PC-3 (cell line): ENCODE data around the gene VWA8. TPM values are rescaled to one million over a fixed set of nuclear protein-coding genes. Genes with fewer than 3 reads are reported as not detected.
"Not testable (repeated sequence)": the region's sequence is repeated elsewhere in the genome, so short reads cannot be mapped to it uniquely, and the experiment has no call there.

Source experiments
- ATAC-seq: fragments of 200-7000 bp; cut with Tn5 transposase; 2 replicates; pipeline ENCODE4 v1.9.1; 2020; ENCODE audit warnings: mild to moderate bottlenecking, moderate library complexity
- BruUV-seq: library from RNA; stranded (reverse); fragments of 400-500 nt; replicated peaks from 2 replicates; lab custom pipeline; 2021; lab: Mats Ljungman, UMichigan
- CTCF ChIA-PET: fragments of 300-600 bp; sonication (Branson Sonifier 250); formaldehyde crosslinking; loops from one replicate; lab custom pipeline; 2022; ENCODE audit warnings: antibody characterized with exemption; lab: Charles Lee
- POLR2A ChIA-PET: fragments of 300-600 bp; sonication (Branson Sonifier 250); formaldehyde crosslinking; loops from one replicate; lab custom pipeline; 2022; ENCODE audit warnings: antibody characterized with exemption; ENCODE audit not compliant: unreplicated experiment; lab: Charles Lee
- DNase-seq: peaks from one replicate; pipeline ENCODE4 v3.0.0-alpha.2; 2015
- H2AFZ ChIP-seq: fragments of 300-600 bp; sonication (generic); 2 replicates; pipeline ENCODE4 v1.6.0; 2016; ENCODE audit warnings: antibody characterized with exemption, low read length
- H3F3A ChIP-seq: fragments of 300-600 bp; sonication (generic); one replicate; pipeline ENCODE4 v1.6.0; 2017; ENCODE audit warnings: antibody characterized with exemption, low read length, control low read depth, mild to moderate bottlenecking; ENCODE audit not compliant: unreplicated experiment
- H3K27ac ChIP-seq: fragments of 300-600 bp; sonication (generic); 2 replicates; pipeline ENCODE4 v1.5.1; 2016; ENCODE audit warnings: mild to moderate bottlenecking, low read length
- H3K27me3 ChIP-seq: fragments of 300-600 bp; sonication (generic); 2 replicates; pipeline ENCODE4 v1.6.1; 2016; ENCODE audit warnings: low read length, mixed read lengths
- H3K36me3 ChIP-seq: fragments of 300-600 bp; sonication (generic); 2 replicates; pipeline ENCODE4 v1.6.1; 2016; ENCODE audit warnings: low read depth, mixed run types, low read length, mixed read lengths
- H3K4me1 ChIP-seq: fragments of 300-600 bp; sonication (generic); 2 replicates; pipeline ENCODE4 v1.5.1; 2016; ENCODE audit warnings: low read length; ENCODE audit not compliant: insufficient read depth
- H3K4me2 ChIP-seq: fragments of 300-600 bp; sonication (generic); 2 replicates; pipeline ENCODE4 v1.6.0; 2016; ENCODE audit warnings: low read length
- H3K4me3 ChIP-seq: fragments of 300-600 bp; sonication (generic); 2 replicates; pipeline ENCODE4 v1.5.1; 2016; ENCODE audit warnings: mild to moderate bottlenecking, low read length, mixed read lengths
- H3K79me2 ChIP-seq: fragments of 300-600 bp; sonication (generic); 2 replicates; pipeline ENCODE4 v1.6.1; 2017; ENCODE audit warnings: low read length, mixed read lengths
- H3K9ac ChIP-seq: fragments of 300-600 bp; sonication (generic); 2 replicates; pipeline ENCODE4 v1.6.0; 2016; ENCODE audit warnings: mild to moderate bottlenecking, low read length
- H3K9me2 ChIP-seq: fragments of 300-600 bp; sonication (generic); replicated peaks from 2 replicates; pipeline ENCODE4 v1.6.1; 2016; ENCODE audit warnings: mixed run types, low read length, mixed read lengths
- H3K9me3 ChIP-seq: fragments of 300-600 bp; sonication (generic); 2 replicates; pipeline ENCODE4 v1.6.1; 2016; ENCODE audit warnings: low read length, mixed read lengths
- H4K20me1 ChIP-seq: fragments of 300-600 bp; sonication (generic); 2 replicates; pipeline ENCODE4 v1.6.1; 2016; ENCODE audit warnings: low read length, mixed read lengths
- CTCF ChIP-seq: fragments of 300-600 bp; sonication (generic); conservative IDR thresholded peaks from 2 replicates; pipeline ENCODE4 v1.5.1; 2017; ENCODE audit warnings: antibody characterized with exemption, low read depth, mild to moderate bottlenecking, low read length
- EZH2 ChIP-seq: fragments of 300-600 bp; sonication (generic); IDR thresholded peaks from one replicate; pipeline ENCODE4 v1.6.1; 2017; ENCODE audit warnings: antibody characterized with exemption, mild to moderate bottlenecking, low read length; ENCODE audit not compliant: unreplicated experiment
- EZH2phosphoT487 ChIP-seq: fragments of 300-600 bp; sonication (generic); IDR thresholded peaks from 2 replicates; pipeline ENCODE4 v1.6.1; 2018; ENCODE audit warnings: mild to moderate bottlenecking, antibody characterized with exemption, low read length, borderline replicate concordance
- intact Hi-C: fragments of 100-400 bp; cut with micrococcal nuclease; formaldehyde crosslinking; loops from 2 replicates; pipeline ENCODE4 v1.9.0; 2023
- total RNA-seq: library from RNA; depleted of rRNA; stranded (reverse); fragments of >200 nt; gene quantifications from 2 replicates; pipeline ENCODE4 v1.2.3, GENCODE V29; 2014

Gene VWA8
- total RNA-seq, 1 experiment from 2014 or later, result 10.0 TPM

- H3K27me3 ChIP-seq, result no peaks in the 10 kb centered on the region
- TF ChIP-seq CTCF, result no peak
- no peak for TF ChIP-seq EZH2phosphoT487
- TF ChIP-seq EZH2, result no peak
- ChIA-PET POLR2A (no interaction called here), CTCF (no interaction called here)
- H3F3A ChIP-seq, result no peaks in the 10 kb centered on the region
- H3K9me2 ChIP-seq, result no peaks in the 10 kb centered on the region
- ATAC-seq (no peak), DNase-seq (no peak)
- no TSS peak for BruUV-seq
- no peaks in the 10 kb centered on the region for H3K79me2 ChIP-seq
- H3K9me3 ChIP-seq, result no peaks in the 10 kb centered on the region
- H2AFZ ChIP-seq, result no peak overlapping the region
- no peak overlapping the region for H3K9ac ChIP-seq
- no peaks in the 10 kb centered on the region for H4K20me1 ChIP-seq
- H3K36me3 ChIP-seq, result peaks cover 15% of the 10 kb centered on the region; the same call in 1 of the 2 replicates
- H3K4me2 ChIP-seq, result no peak overlapping the region
- no peak overlapping the region for H3K4me3 ChIP-seq
- H3K27ac ChIP-seq, result no peak overlapping the region
- H3K4me1 ChIP-seq, result no peaks in the 10 kb centered on the region
- intact Hi-C loops, result no loop called here
Measured at GRCh38 chr13:41883147-41883546, 77.8 kb downstream of the VWA8 start.

GRCh38 chr13:41881890-41882289 is 79.0 kb downstream of the VWA8 start:
- intact Hi-C loops, H3K9me2 ChIP-seq: not testable (repeated sequence)

GRCh38 chr13:41880966-41881365 is 79.9 kb downstream of the VWA8 start:
- no peak for DNase-seq
- no peak overlapping the region for H3K4me2 ChIP-seq
- no peak for ATAC-seq
- H3K9ac ChIP-seq, result no peak overlapping the region
- no peaks in the 10 kb centered on the region for H4K20me1 ChIP-seq
- TF ChIP-seq EZH2phosphoT487, result no peak
- TF ChIP-seq EZH2, result no peak
- no peak for TF ChIP-seq CTCF
- H3F3A ChIP-seq, result no peaks in the 10 kb centered on the region
- no peak overlapping the region for H2AFZ ChIP-seq
- H3K27ac ChIP-seq, result no peak overlapping the region
- ChIA-PET POLR2A (no interaction called here), CTCF (no interaction called here)
- no TSS peak for BruUV-seq
- H3K36me3 ChIP-seq, result peaks cover 15% of the 10 kb centered on the region; the same call in 1 of the 2 replicates
- no peaks in the 10 kb centered on the region for H3K79me2 ChIP-seq
- no peaks in the 10 kb centered on the region for H3K9me2 ChIP-seq
- H3K4me3 ChIP-seq, result no peak overlapping the region
- no peaks in the 10 kb centered on the region for H3K4me1 ChIP-seq
- no peaks in the 10 kb centered on the region for H3K9me3 ChIP-seq
- H3K27me3 ChIP-seq, result no peaks in the 10 kb centered on the region
- intact Hi-C loops, result no loop called here

More at GRCh38 chr13:41881890-41882289, 79.0 kb downstream of the VWA8 start:
- H2AFZ ChIP-seq, H3K27ac ChIP-seq, ATAC-seq, H3K9me3 ChIP-seq, H3K9ac ChIP-seq, H3K4me3 ChIP-seq, H3K79me2 ChIP-seq, H3K27me3 ChIP-seq, DNase-seq, H3K4me1 ChIP-seq, H4K20me1 ChIP-seq, POLR2A ChIA-PET, BruUV-seq, CTCF ChIA-PET, H3F3A ChIP-seq, H3K4me2 ChIP-seq: not testable (repeated sequence)
- peaks cover 15% of the 10 kb centered on the region; the same call in 1 of the 2 replicates for H3K36me3 ChIP-seq
